Measurements from ENCODE around the gene MFAP3L. TPM values are rescaled to one million over a fixed set of nuclear protein-coding genes. Genes with fewer than 3 reads are reported as not detected.

Gene MFAP3L
- total RNA-seq, 1 donor from 2014 or later: 6.3 TPM

GRCh38 chr4:170035231-170035630, 9.0 kb upstream of the MFAP3L start:
- no peak overlapping the region for H3K27ac Mint-ChIP-seq (ENCODE audit: unreplicated experiment)
- peaks cover 12% of the 10 kb centered on the region for H3K4me1 Mint-ChIP-seq (ENCODE audit: unreplicated experiment)
- H3K27me3 Mint-ChIP-seq (ENCODE audit: unreplicated experiment): no peaks in the 10 kb centered on the region
- DNase-seq (ENCODE audit: low spot score): no peak
- TF ChIP-seq CTCF (IDR thresholded peaks at IDR 0.05; ENCODE audit: unreplicated experiment): no peak
- no peaks in the 10 kb centered on the region for H3K36me3 Mint-ChIP-seq (ENCODE audit: low read depth, unreplicated experiment)
- H3K4me3 Mint-ChIP-seq (ENCODE audit: unreplicated experiment): no peak overlapping the region
- no peaks in the 10 kb centered on the region for H3K9me3 Mint-ChIP-seq (ENCODE audit: unreplicated experiment)

- Mint-ChIP-seq H3K27me3 (ENCODE audit: unreplicated experiment) (no peaks in the 10 kb centered on the region), H3K36me3 (ENCODE audit: low read depth, unreplicated experiment) (no peaks in the 10 kb centered on the region), H3K4me3 (ENCODE audit: unreplicated experiment) (no peak overlapping the region), H3K9me3 (ENCODE audit: unreplicated experiment) (no peaks in the 10 kb centered on the region), H3K27ac (ENCODE audit: unreplicated experiment) (no peak overlapping the region), H3K4me1 (ENCODE audit: unreplicated experiment) (peaks cover 12% of the 10 kb centered on the region)
- DNase-seq (ENCODE audit: low spot score): no peak
- no peak for TF ChIP-seq CTCF (IDR thresholded peaks at IDR 0.05; ENCODE audit: unreplicated experiment)
Observed at GRCh38 chr4:170033999-170034398, 7.8 kb upstream of the MFAP3L start.

- TF ChIP-seq CTCF (IDR thresholded peaks at IDR 0.05; ENCODE audit: unreplicated experiment): no peak
- H3K9me3 Mint-ChIP-seq (ENCODE audit: unreplicated experiment): no peaks in the 10 kb centered on the region
- H3K27ac Mint-ChIP-seq (ENCODE audit: unreplicated experiment): no peak overlapping the region
- no peak for DNase-seq (ENCODE audit: low spot score)
- no peaks in the 10 kb centered on the region for H3K36me3 Mint-ChIP-seq (ENCODE audit: low read depth, unreplicated experiment)
- peaks cover 12% of the 10 kb centered on the region for H3K27me3 Mint-ChIP-seq (ENCODE audit: unreplicated experiment)
- peaks cover 25% of the 10 kb centered on the region for H3K4me1 Mint-ChIP-seq (ENCODE audit: unreplicated experiment)
- H3K4me3 Mint-ChIP-seq (ENCODE audit: unreplicated experiment): no peak overlapping the region
Observed at GRCh38 chr4:170030121-170030520, 3.9 kb upstream of the MFAP3L start.

- DNase-seq (ENCODE audit: low spot score): peak; percentile 92
- H3K9me3 Mint-ChIP-seq (ENCODE audit: unreplicated experiment): no peaks in the 10 kb centered on the region
- peak overlapping the region; percentile 92 for H3K4me3 Mint-ChIP-seq (ENCODE audit: unreplicated experiment)
- H3K27ac Mint-ChIP-seq (ENCODE audit: unreplicated experiment): peak overlapping the region; percentile 78
- no peaks in the 10 kb centered on the region for H3K36me3 Mint-ChIP-seq (ENCODE audit: low read depth, unreplicated experiment)
- H3K27me3 Mint-ChIP-seq (ENCODE audit: unreplicated experiment): peaks cover 14% of the 10 kb centered on the region
- peaks cover 25% of the 10 kb centered on the region for H3K4me1 Mint-ChIP-seq (ENCODE audit: unreplicated experiment)
- no peak for TF ChIP-seq CTCF (IDR thresholded peaks at IDR 0.05; ENCODE audit: unreplicated experiment)
Observed at GRCh38 chr4:170027181-170027829, 1.1 kb upstream of the MFAP3L start.

- H3K36me3 Mint-ChIP-seq (ENCODE audit: low read depth, unreplicated experiment): no peaks in the 10 kb centered on the region
- DNase-seq (ENCODE audit: low spot score): peak; percentile 22
- peaks cover 16% of the 10 kb centered on the region for H3K27me3 Mint-ChIP-seq (ENCODE audit: unreplicated experiment)
- no peak for TF ChIP-seq CTCF (IDR thresholded peaks at IDR 0.05; ENCODE audit: unreplicated experiment)
- no peaks in the 10 kb centered on the region for H3K9me3 Mint-ChIP-seq (ENCODE audit: unreplicated experiment)
- H3K4me1 Mint-ChIP-seq (ENCODE audit: unreplicated experiment): peaks cover 13% of the 10 kb centered on the region
- H3K27ac Mint-ChIP-seq (ENCODE audit: unreplicated experiment): peak overlapping the region; percentile 36
- peak overlapping the region; percentile 92 for H3K4me3 Mint-ChIP-seq (ENCODE audit: unreplicated experiment)
Observed at GRCh38 chr4:170025523-170026252, 507 bp downstream of the MFAP3L start.
